Lung microvascular endothelial cell (primary cell): ENCODE measurements around the gene C16orf78. TPM values are rescaled to one million over a fixed set of nuclear protein-coding genes. Genes with fewer than 3 reads are reported as not detected.
A peak's percentile ranks its signal among the peaks of the same experiment; 100 is the strongest.
"Not testable (repeated sequence)": the region's sequence is repeated elsewhere in the genome, so short reads cannot be mapped to it uniquely, and the experiment has no call there.

Experiments used
- DNase-seq, 2 donors: peaks; one replicate each; pipeline versions ENCODE4 v3.0.0 to v3.0.0-alpha.2; 2010; ENCODE audit warnings: low read depth in 2 of 2
- total RNA-seq: library from RNA; depleted of rRNA; stranded (reverse); fragments of >200 nt; gene quantifications from 2 replicates; pipeline ENCODE4 v1.2.1, GENCODE V29; 2014

The C16orf78 gene
- total RNA-seq, 1 donor from 2014 or later, result not detected

DNA sequence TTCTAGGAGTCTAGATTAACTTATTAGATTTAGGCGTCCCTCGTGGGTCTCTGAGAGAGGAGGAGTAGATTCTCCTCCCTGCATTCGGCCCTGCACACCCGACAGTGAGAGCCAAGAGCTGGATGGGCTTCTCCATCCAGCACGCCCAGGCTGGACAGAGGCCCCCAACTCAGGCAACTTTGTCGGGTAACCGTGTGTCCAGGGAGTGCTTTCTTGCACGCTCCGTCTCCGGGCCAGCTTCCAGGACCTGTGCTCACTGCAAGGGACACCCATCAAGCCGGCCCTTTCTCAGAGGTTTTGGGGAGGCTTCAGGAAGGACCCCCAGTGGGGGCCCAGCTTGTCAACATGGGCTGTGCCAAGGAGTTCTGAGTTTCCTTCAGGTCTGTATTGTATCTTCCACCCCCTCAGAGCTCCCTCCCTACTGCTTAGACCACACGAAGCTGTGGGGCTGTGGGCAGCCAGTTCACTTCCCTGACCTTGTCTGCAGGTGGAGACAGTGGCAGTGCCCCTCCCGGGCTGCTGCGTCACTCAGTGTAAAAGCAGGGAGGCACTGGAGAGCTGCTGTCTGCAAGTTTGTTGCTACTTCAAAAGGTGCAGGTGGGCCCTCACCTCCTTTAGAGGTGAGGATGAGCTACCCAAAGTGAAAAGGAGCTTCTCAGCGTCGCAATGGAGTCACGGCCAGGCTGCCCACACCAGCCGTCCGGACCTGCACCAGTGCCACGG lies 24.0 kb upstream of the C16orf78 start:
- DNase-seq, result no peak

DNA sequence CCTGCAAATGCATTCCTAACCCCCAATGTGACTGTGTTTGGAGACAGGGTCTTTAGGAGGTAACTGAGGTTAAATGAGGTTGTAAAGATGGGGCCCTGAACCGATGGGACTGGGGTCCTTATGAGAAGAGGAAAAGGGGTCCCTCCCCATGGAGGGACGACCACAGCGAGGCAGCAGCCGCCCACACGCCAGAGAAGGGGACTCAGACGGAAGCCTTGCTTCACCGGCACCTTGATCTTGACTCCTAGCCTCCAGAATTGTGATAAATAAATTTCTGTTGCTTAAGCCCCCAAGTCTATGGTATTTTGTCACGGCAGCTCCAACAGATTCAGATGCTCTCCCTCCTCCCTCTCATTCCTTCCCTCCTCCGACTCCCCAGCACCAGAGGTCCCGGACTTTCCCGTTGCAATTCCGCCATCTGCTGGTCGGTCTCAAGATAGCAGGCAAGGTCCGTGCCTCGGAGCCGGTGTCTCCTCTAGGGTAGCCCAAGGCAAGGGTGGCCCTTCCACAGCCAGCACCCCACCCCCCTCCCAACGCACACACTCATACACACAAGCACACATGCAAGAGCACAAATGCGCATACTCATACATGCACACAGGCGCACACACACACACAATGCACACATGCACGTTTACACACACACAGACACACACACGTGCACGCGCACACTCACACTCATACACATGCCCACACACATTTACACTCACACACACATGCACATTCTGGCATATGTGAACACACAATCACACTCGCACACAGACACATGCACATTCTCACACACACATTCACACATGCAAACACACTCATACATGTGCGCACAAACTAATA lies 23.1 kb upstream of the C16orf78 start:
- DNase-seq, result peak; percentile 46 to 62

DNA sequence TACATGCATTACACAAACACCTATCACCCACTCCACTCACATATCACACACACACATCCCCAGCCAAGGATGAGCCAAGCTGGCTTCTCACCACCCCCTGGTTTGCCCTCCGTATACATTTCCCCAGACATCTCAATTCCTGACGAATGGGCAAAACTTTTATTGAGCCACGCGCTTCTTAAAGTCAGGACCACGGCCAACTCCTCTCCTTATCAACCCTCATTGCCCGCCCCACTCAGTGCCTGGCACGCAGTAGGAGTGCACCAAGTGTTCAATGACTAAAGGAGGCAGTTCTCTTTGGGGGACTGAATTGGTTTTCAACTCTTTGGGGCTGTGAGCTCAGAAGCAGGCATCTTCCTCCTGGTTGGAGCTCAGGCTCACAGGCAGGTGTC lies 22.5 kb upstream of the C16orf78 start:
- DNase-seq, result no peak

DNA sequence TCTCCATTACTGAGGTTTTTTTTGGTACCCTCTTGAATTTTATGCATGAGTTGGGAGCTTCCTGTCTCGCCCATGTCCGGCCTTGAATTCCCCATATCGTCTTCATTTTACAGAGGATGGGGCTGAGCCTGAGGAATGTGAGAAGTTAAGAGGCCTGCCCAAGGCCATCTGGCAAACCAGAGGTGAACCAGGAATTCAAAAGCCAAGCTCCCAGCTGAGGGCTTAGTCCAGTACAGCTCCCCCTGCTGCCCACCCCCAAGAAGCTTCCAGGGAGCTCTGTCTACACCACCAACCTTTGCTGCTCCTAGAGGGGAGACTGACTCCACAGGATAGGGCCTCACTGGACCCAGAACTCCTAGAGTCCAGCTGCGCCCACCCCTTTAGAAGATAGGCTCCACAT lies 20.7 kb upstream of the C16orf78 start:
- peak; percentile 9 to 20 for DNase-seq

DNA sequence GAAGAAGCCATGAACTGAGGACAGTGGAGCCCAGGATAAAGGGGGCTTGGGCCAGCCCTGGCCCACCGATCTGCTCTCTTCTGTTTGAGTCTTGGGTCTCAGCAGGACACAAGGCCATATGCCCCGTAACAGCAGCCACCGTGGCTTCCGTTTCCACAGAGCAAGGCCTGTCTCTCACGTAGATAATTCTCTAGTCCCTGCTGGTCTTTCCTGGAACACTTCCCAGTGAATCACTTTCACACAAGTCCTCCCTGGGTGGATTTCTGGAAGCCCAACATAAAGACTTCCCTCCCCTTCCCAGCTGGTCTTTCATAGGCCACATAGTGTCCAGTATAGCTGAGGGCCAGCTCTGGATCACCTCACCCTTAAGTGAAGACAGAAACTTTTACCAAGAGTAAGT lies 19.9 kb upstream of the C16orf78 start:
- no peak for DNase-seq

DNA sequence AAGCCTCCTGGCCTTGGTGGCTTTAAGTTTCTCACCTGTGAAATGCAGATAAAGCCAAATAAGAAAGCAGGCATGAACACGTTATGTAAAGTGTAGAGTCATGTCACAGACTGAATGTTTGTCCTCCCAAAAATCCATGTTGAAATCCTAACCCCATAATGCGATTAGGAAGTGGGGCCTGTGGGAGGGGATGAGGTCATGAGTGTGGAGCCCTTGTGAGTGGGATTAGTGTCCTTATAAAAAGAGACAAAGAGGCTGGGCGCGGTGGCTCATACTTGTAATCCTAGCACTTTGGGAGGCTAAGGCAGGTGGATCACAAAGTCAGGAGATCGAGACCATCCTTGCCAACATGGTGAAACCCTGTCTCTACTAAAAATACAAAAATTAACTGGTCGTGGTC lies 19.5 kb upstream of the C16orf78 start:
- no peak for DNase-seq

DNA sequence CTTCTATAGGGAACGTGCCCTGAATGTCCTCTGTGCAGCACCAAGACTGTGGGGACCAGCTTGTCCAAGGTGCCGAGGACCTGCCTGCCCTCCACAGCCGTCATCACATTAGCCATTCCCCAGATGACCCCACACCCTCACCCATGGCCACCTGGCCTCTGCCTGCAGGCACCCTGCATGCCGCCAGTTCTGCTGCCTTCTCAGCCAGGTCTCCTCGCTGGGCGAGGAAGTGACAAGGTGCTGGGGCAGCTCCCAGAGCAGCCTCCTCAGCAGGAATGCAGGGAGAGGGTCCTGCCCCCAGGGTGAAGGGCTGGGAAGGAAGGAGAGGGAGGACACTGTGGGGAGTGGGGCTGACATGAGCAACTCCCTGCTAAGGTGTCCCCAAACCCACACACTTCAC lies 18.6 kb upstream of the C16orf78 start:
- DNase-seq, result no peak

- DNase-seq, result no peak
These were observed 17.5 kb upstream of the C16orf78 start for GRCh38 chr16:49355933-49356665.

DNA sequence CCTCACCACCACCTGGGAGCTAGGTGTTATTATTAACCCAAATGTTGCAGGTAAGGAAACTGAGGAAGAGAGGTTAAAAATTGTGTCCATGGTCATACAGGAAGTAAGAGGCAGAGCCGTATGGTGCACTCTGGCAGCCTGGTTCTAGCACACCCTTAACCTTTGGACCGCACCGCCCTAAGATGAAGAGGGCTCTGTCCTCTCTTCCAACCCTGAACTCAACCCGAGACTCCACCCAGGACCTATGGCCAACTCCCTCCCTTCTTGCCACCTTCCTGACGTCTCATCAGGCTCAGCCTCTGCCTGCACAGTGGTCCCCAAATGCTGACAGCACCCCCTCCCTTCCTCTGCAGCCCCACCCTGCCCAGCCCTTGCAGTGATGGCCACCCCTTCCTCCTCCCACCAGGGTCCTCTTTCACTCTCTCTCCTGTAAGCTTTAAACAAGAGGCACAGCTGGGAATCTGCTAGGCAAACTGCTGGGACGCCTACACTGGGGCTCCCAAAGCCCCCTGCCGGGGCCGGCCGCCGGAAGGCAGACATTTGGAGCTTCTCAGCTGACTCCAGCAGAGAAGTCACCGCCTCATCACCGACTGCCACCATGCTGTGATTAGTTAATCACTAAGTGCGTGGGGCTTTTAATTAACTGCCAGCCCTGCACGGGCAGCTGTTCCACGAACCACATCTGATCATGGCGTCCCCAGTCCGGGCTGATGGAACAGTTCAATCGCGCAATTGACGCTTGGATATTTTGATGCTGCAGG lies 16.7 kb upstream of the C16orf78 start:
- no peak for DNase-seq

DNA sequence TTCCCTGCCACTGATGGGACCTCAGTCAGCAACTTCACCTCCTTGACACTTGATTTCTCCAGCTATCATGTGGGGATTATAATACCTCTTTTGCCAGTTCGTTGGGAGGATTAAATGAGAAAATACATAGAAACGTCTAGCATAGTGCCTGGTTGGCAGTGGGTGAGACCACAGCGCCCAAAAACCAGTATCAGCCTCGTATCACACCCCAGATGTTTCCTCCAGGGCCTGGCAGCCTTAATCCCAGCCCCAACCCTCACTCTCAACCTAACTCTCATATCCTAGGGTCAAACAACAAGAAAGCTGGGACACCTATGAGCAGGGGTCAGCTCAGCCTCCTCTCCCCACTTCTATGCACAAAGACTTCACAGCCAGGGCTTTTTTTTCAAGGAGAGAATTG lies 14.0 kb upstream of the C16orf78 start:
- no peak for DNase-seq

DNA sequence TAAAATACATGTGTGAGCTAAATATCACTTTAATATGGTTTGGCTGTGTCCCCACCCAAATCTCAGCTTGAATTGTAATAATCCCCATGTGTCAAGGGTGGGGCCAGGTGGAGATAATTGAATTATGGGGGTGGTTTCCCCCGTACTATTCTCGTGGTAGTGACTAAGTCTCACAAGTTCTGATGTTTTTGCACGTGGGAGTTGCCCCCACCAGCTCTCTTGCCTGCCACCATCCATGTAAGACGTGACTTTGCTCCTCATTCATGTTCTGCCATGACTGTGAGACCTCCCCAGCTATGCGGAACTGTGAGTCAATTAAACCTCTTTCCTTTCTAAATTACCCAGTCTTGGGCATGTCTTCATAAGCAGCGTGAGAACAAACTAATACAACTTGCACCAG lies 11.9 kb upstream of the C16orf78 start:
- DNase-seq, result not testable (repeated sequence)

- no peak for DNase-seq
These were observed 11.4 kb upstream of the C16orf78 start for GRCh38 chr16:49362230-49362629.

DNA sequence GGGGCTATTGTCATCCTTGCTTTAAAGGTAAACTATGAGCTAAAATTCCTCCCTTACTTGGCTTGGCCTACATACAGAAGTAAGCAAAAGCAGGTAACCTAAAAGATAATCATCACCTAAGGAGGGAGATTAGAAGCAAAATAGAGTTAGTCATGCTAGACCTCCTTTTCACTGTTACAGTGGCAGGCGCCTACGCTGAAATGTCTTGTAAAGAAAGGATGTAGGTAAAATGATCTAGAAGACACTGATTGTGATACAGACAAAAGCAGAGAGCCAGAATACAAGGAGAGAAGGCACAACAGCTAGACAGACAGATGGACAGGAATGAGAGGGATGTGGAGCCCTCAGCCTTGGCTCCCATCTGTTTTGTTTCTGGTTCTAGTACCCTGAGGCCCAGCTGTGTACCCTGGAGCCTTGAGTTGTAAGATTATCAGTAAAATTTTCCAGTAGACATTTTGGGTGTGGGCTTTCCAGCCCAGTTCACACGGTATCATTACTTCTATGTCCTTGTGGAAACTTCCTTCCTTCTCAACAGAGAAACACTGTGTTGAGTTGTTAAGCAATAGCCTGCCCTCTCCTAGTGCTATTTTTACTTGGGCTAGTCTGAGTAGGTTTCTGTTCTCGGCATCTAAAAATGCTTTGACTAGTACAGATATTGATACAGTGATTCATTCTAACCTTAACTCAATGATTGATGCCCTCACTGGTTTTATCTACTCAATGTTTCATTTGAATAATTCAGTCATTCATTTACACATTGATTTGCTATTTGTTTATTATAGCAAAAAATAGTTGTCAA lies 7.7 kb upstream of the C16orf78 start:
- DNase-seq, result no peak

GRCh38 chr16:49366669-49367068 lies 6.9 kb upstream of the C16orf78 start:
- DNase-seq, result no peak

GRCh38 chr16:49369651-49370611 lies 3.7 kb upstream of the C16orf78 start:
- no peak for DNase-seq

DNA sequence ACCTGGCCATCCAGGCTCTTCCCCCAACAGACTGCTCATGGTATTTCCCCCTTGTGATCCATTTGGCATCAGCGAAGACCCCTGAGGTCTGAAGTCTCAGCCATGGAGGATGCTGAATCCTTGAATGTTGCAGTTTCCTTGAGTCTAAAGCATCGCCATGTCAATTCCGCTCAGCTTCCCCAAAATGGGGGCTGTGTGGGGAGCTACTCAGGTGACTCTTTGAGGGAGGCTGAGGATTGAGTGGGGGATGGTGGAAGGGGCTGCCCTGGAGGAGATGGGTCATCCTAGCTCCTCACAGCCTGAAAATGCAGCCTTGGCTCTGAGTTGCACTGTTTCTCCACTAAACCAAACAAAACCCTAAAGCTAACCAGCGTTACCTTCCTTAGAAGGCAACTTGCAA lies 2.6 kb downstream of the C16orf78 start:
- DNase-seq, result no peak

- DNase-seq, result no peak
These were observed 3.7 kb downstream of the C16orf78 start for GRCh38 chr16:49377196-49377755.

DNA sequence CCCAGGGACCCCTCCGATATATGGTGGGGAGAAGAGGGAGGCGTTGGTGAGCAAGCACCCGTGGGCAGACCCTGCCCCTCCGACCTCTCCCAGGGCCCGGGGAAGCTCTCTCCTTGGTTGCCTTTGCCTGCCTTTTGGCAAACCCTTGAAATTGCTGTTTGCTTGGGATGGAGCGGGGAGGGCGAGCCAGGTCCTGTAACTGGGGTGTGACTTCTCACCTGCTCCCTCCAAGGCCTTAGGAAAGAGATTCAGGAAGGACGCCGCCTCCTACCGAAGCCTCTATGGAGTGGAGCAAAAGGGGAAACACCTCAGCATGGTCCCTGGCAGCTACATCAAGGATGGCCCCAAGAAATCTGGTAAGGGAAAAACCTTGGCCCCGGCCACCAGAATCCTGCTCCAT lies 4.6 kb downstream of the C16orf78 start:
- DNase-seq, result no peak

GRCh38 chr16:49378816-49379215 lies 5.2 kb downstream of the C16orf78 start:
- DNase-seq, result no peak
